PFSK-1 (cell line): ENCODE measurements around the gene LCMT1.

Source experiments
- FOXP2 ChIP-seq: optimal IDR thresholded peaks from 2 replicates; pipeline ENCODE3; 2011; ENCODE audit warnings: borderline replicate concordance, control low read depth, inconsistent platforms; ENCODE audit not compliant: insufficient read depth; ENCODE audit errors: extremely low read length, extremely low read depth
- POLR2AphosphoS5 ChIP-seq: IDR thresholded peaks from 2 replicates; pipeline ENCODE4 v1.6.1; 2012; ENCODE audit warnings: low read depth, mild to moderate bottlenecking, control low read depth, low read length, moderate library complexity
- SIN3A ChIP-seq: IDR thresholded peaks from 2 replicates; pipeline ENCODE4 v1.6.1; 2012; ENCODE audit warnings: mild to moderate bottlenecking, low read length, moderate library complexity, borderline replicate concordance; ENCODE audit not compliant: insufficient read depth
- TF ChIP-seq, protein P1 (sequence below), 2 experiments: IDR thresholded peaks; 2 replicates each; pipeline versions ENCODE4 v1.6.1 to v1.8.0; 2011 to 2012; ENCODE audit warnings: low read depth in 2 of 2, low read length in 2 of 2, control low read depth in 1 of 2, inconsistent platforms in 1 of 2, mild to moderate bottlenecking in 1 of 2, moderate library complexity in 1 of 2; ENCODE audit not compliant: insufficient read depth in 1 of 2

- TF ChIP-seq POLR2AphosphoS5 (no peak), FOXP2 (no peak), SIN3A (no peak)
- TF ChIP-seq, protein P1, sequence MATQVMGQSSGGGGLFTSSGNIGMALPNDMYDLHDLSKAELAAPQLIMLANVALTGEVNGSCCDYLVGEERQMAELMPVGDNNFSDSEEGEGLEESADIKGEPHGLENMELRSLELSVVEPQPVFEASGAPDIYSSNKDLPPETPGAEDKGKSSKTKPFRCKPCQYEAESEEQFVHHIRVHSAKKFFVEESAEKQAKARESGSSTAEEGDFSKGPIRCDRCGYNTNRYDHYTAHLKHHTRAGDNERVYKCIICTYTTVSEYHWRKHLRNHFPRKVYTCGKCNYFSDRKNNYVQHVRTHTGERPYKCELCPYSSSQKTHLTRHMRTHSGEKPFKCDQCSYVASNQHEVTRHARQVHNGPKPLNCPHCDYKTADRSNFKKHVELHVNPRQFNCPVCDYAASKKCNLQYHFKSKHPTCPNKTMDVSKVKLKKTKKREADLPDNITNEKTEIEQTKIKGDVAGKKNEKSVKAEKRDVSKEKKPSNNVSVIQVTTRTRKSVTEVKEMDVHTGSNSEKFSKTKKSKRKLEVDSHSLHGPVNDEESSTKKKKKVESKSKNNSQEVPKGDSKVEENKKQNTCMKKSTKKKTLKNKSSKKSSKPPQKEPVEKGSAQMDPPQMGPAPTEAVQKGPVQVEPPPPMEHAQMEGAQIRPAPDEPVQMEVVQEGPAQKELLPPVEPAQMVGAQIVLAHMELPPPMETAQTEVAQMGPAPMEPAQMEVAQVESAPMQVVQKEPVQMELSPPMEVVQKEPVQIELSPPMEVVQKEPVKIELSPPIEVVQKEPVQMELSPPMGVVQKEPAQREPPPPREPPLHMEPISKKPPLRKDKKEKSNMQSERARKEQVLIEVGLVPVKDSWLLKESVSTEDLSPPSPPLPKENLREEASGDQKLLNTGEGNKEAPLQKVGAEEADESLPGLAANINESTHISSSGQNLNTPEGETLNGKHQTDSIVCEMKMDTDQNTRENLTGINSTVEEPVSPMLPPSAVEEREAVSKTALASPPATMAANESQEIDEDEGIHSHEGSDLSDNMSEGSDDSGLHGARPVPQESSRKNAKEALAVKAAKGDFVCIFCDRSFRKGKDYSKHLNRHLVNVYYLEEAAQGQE (IDR thresholded peaks at IDR 0.05; ENCODE audit: insufficient read depth in 1 of 2, low read depth in 2 of 2, low read length in 2 of 2): no peak
These were observed 11.0 kb upstream of the LCMT1 start for GRCh38 chr16:25100511-25100910.
